Keratinocyte (primary cell): Measurements from ENCODE around the gene ADRA1B.

Source experiments
- CTCF ChIP-seq, 3 experiments: IDR thresholded peaks in 1 of 3; conservative IDR thresholded peaks in 1 of 3; optimal IDR thresholded peaks in 1 of 3; 2 replicates in 2 of 3; 3 replicates in 1 of 3; pipeline versions ENCODE3 to v1.5.1; 2011; ENCODE audit warnings: low read length in 3 of 3, mild to moderate bottlenecking in 3 of 3, moderate library complexity in 2 of 3, control low read depth in 1 of 3, inconsistent platforms in 1 of 3; ENCODE audit not compliant: insufficient read depth in 2 of 3; ENCODE audit errors: extremely low read depth in 1 of 3
- EZH2 ChIP-seq: IDR thresholded peaks from one replicate; pipeline ENCODE4 v1.6.1; 2012; ENCODE audit warnings: inconsistent platforms, mild to moderate bottlenecking, low read length, moderate library complexity

- no peak for TF ChIP-seq CTCF (optimal IDR thresholded peaks at IDR 0.05 in 1 of 3, IDR thresholded peaks at IDR 0.05 in 1 of 3, conservative IDR thresholded peaks at IDR 0.05 in 1 of 3; ENCODE audit: extremely low read depth in 1 of 3, insufficient read depth in 2 of 3, low read length in 3 of 3)
- no peak for TF ChIP-seq EZH2
Observed at GRCh38 chr5:159916841-159917761, 819 bp downstream of the ADRA1B start.
